H9 (cell line): ENCODE measurements around the gene EGLN3. TPM values are rescaled to one million over a fixed set of nuclear protein-coding genes. Genes with fewer than 3 reads are reported as not detected.

ENCODE experiments used
- DNase-seq: peaks from one replicate; pipeline ENCODE4 v3.0.0-alpha.2; 2017
- H2AFZ ChIP-seq: one replicate; pipeline ENCODE4 v1.6.1; 2013; ENCODE audit warnings: mild to moderate bottlenecking, low read length, control low read depth, moderate library complexity
- H2AK5ac ChIP-seq: 2 replicates; pipeline ENCODE4 v1.6.1; 2013; ENCODE audit warnings: low read length, control low read depth, mixed read lengths; ENCODE audit not compliant: insufficient read length
- H2BK120ac ChIP-seq: one replicate; pipeline ENCODE4 v1.6.1; 2013; ENCODE audit warnings: low read depth, mild to moderate bottlenecking, low read length, control low read depth, inconsistent platforms; ENCODE audit not compliant: poor library complexity, severe bottlenecking
- H2BK12ac ChIP-seq: 2 replicates; pipeline ENCODE4 v1.6.1; 2013; ENCODE audit warnings: low read length, control low read depth, mixed read lengths, low read depth; ENCODE audit not compliant: insufficient read length
- H2BK15ac ChIP-seq: 2 replicates; pipeline ENCODE4 v1.6.1; 2013; ENCODE audit warnings: low read depth, low read length, control low read depth
- H2BK20ac ChIP-seq: one replicate; pipeline ENCODE4 v1.6.1; 2013; ENCODE audit warnings: low read depth, mild to moderate bottlenecking, low read length, control low read depth, inconsistent platforms; ENCODE audit not compliant: poor library complexity, severe bottlenecking
- H2BK5ac ChIP-seq: 2 replicates; pipeline ENCODE4 v1.6.1; 2013; ENCODE audit warnings: low read length, control low read depth, mixed read lengths; ENCODE audit not compliant: insufficient read length
- H3K14ac ChIP-seq: 2 replicates; pipeline ENCODE4 v1.6.1; 2013; ENCODE audit warnings: low read length, control low read depth; ENCODE audit not compliant: insufficient read depth
- H3K18ac ChIP-seq: 2 replicates; pipeline ENCODE4 v1.6.1; 2013; ENCODE audit warnings: low read depth, mild to moderate bottlenecking, mixed read lengths, low read length, control low read depth; ENCODE audit not compliant: insufficient read length
- H3K23ac ChIP-seq: 2 replicates; pipeline ENCODE4 v1.6.1; 2013; ENCODE audit warnings: low read length, control low read depth, mixed read lengths, low read depth; ENCODE audit not compliant: insufficient read length
- H3K23me2 ChIP-seq: 2 replicates; pipeline ENCODE4 v1.6.1; 2013; ENCODE audit warnings: low read depth, mild to moderate bottlenecking, mixed read lengths, low read length, control low read depth; ENCODE audit not compliant: insufficient read length, poor library complexity, severe bottlenecking
- H3K27ac ChIP-seq: 2 replicates; pipeline ENCODE4 v1.5.1; 2013; ENCODE audit warnings: low read length, control low read depth, mixed read lengths, low read depth; ENCODE audit not compliant: insufficient read length
- H3K27me3 ChIP-seq: 2 replicates; pipeline ENCODE4 v1.6.1; 2013; ENCODE audit warnings: low read length, control low read depth, inconsistent platforms; ENCODE audit not compliant: insufficient read depth
- H3K4ac ChIP-seq: 2 replicates; pipeline ENCODE4 v1.6.1; 2013; ENCODE audit warnings: low read depth, mild to moderate bottlenecking, control low read depth, inconsistent platforms, low read length, moderate library complexity
- H3K4me1 ChIP-seq: 2 replicates; pipeline ENCODE4 v1.6.1; 2013; ENCODE audit warnings: low read length, control low read depth, inconsistent platforms; ENCODE audit not compliant: insufficient read depth
- H3K4me2 ChIP-seq: 2 replicates; pipeline ENCODE4 v1.6.1; 2013; ENCODE audit warnings: low read length, control low read depth, mixed read lengths; ENCODE audit not compliant: insufficient read length, insufficient read depth
- H3K56ac ChIP-seq: 2 replicates; pipeline ENCODE4 v1.6.1; 2013; ENCODE audit warnings: low read depth, mild to moderate bottlenecking, mixed read lengths, low read length, control low read depth; ENCODE audit not compliant: insufficient read length
- H3K79me1 ChIP-seq: 2 replicates; pipeline ENCODE4 v1.6.1; 2013; ENCODE audit warnings: low read depth, mild to moderate bottlenecking, moderate library complexity, low read length, control low read depth, inconsistent platforms; ENCODE audit not compliant: insufficient read depth, poor library complexity, severe bottlenecking
- H3K79me2 ChIP-seq: 2 replicates; pipeline ENCODE4 v1.6.1; 2013; ENCODE audit warnings: low read length, control low read depth, inconsistent platforms; ENCODE audit not compliant: insufficient read depth
- H3K9ac ChIP-seq: 2 replicates; pipeline ENCODE4 v1.6.1; 2013; ENCODE audit warnings: low read length, control low read depth, mixed read lengths; ENCODE audit not compliant: insufficient read length; ENCODE audit errors: extremely low read depth
- H3K9me3 ChIP-seq: one replicate; pipeline ENCODE4 v1.6.1; 2013; ENCODE audit warnings: low read depth, low read length, inconsistent platforms; ENCODE audit not compliant: control insufficient read depth
- H3T11ph ChIP-seq: one replicate; pipeline ENCODE4 v1.6.1; 2013; ENCODE audit warnings: mild to moderate bottlenecking, low read length, control low read depth, inconsistent platforms
- H4K20me1 ChIP-seq: one replicate; pipeline ENCODE4 v1.6.1; 2013; ENCODE audit not compliant: control insufficient read depth, insufficient read length, insufficient read depth
- H4K5ac ChIP-seq: 2 replicates; pipeline ENCODE4 v1.6.1; 2013; ENCODE audit warnings: low read depth, mild to moderate bottlenecking, mixed read lengths, low read length, control low read depth; ENCODE audit not compliant: insufficient read length
- H4K8ac ChIP-seq: replicated peaks from 2 replicates; pipeline ENCODE4 v1.6.1; 2013; ENCODE audit warnings: low read length, control low read depth, mixed read lengths, low read depth; ENCODE audit not compliant: insufficient read length
- H4K91ac ChIP-seq: 2 replicates; pipeline ENCODE4 v1.6.1; 2013; ENCODE audit warnings: low read depth, mild to moderate bottlenecking, moderate library complexity, mixed read lengths, low read length, control low read depth; ENCODE audit not compliant: insufficient read length
- H3K27ac Mint-ChIP-seq, 3 experiments: 2 replicates in 2 of 3; 3 replicates in 1 of 3; pipeline ENCODE4 v1.8.0; 2020 to 2021; ENCODE audit warnings: mixed read lengths in 3 of 3, mild to moderate bottlenecking in 1 of 3, moderate library complexity in 1 of 3
- H3K27me3 Mint-ChIP-seq: 2 replicates; pipeline ENCODE4 v1.8.0; 2021; ENCODE audit warnings: low read depth, mild to moderate bottlenecking, moderate library complexity, mixed read lengths
- H3K36me3 Mint-ChIP-seq, 3 experiments: 2 replicates in 2 of 3; 3 replicates in 1 of 3; pipeline ENCODE4 v1.8.0; 2020 to 2021; ENCODE audit warnings: low read depth in 3 of 3, mixed read lengths in 3 of 3; ENCODE audit not compliant: insufficient read depth in 1 of 3
- H3K4me1 Mint-ChIP-seq, 2 experiments: 2 replicates each; pipeline ENCODE4 v1.8.0; 2020; ENCODE audit warnings: mixed read lengths in 2 of 2
- H3K4me3 Mint-ChIP-seq, 2 experiments: 2 replicates in 1 of 2; 3 replicates in 1 of 2; pipeline ENCODE4 v1.8.0; 2020 to 2021; ENCODE audit warnings: mild to moderate bottlenecking in 2 of 2, mixed read lengths in 2 of 2, moderate library complexity in 1 of 2
- H3K9me3 Mint-ChIP-seq, 2 experiments: 2 replicates in 1 of 2; 3 replicates in 1 of 2; pipeline ENCODE4 v1.8.0; 2020; ENCODE audit warnings: mild to moderate bottlenecking in 2 of 2, mixed read lengths in 2 of 2, moderate library complexity in 1 of 2
- CTCF ChIP-seq: fragments of 200-600 bp; sonication (generic); conservative IDR thresholded peaks from 3 replicates; pipeline ENCODE4 v1.8.0; 2021; ENCODE audit warnings: antibody characterized with exemption, mild to moderate bottlenecking
- WGBS: extraction: QIAGEN DNeasy Blood & Tissue Kit; methylation state at CpG from one replicate; pipeline ENCODE4 v1.1.7; 2013; ENCODE audit warnings: missing lambda C conversion rate, low lambda C conversion rate, mixed read lengths; ENCODE audit not compliant: insufficient read length; ENCODE audit errors: extremely low coverage; 5-methylcytosine and 5-hydroxymethylcytosine counted together
- total RNA-seq: library from RNA; stranded (reverse); gene quantifications from 2 replicates; pipeline ENCODE4 v1.2.1, GENCODE V29; 2021

Gene EGLN3
- total RNA-seq, 1 experiment from 2014 or later = 19.8 TPM

- TF ChIP-seq CTCF = no peak
Measured at GRCh38 chr14:33978892-33979612, 28.2 kb upstream of the EGLN3 start.

More at GRCh38 chr14:33978892-33979612, 28.2 kb upstream of the EGLN3 start:
- H2AK5ac ChIP-seq = no peak overlapping the region
- no peaks in the 10 kb centered on the region for H3K27me3 ChIP-seq
- no peaks in the 10 kb centered on the region for H3K23me2 ChIP-seq
- H3K4me3 Mint-ChIP-seq = no peak overlapping the region
- H3K9me3 ChIP-seq = no peaks in the 10 kb centered on the region
- H3K4me2 ChIP-seq = no peak overlapping the region
- H2AFZ ChIP-seq = peak overlapping the region; percentile 22
- H4K5ac ChIP-seq = no peak overlapping the region
- no peaks in the 10 kb centered on the region for H3K4me1 Mint-ChIP-seq
- H3K79me1 ChIP-seq = no peaks in the 10 kb centered on the region
- H2BK20ac ChIP-seq = no peak overlapping the region
- H3K27me3 Mint-ChIP-seq = no peaks in the 10 kb centered on the region
- H3K9me3 Mint-ChIP-seq = peaks cover 5 to 6% of the 10 kb centered on the region in 2 experiments; a peak in 2 of 5 replicates
- H3K4me1 ChIP-seq = no peaks in the 10 kb centered on the region
- H2BK12ac ChIP-seq = no peak overlapping the region
- no peak for DNase-seq
- H3K23ac ChIP-seq = no peak overlapping the region
- H3K79me2 ChIP-seq = no peaks in the 10 kb centered on the region
- WGBS = no CpG with 5 or more reads among the region's 8 CpGs
- H3K4ac ChIP-seq = no peak overlapping the region
- no peak overlapping the region; a peak in 1 of 7 replicates for H3K27ac Mint-ChIP-seq
- H3K18ac ChIP-seq = no peak overlapping the region
- H3K36me3 Mint-ChIP-seq = no peaks in the 10 kb centered on the region; a peak in 2 of 7 replicates
- H4K20me1 ChIP-seq = no peaks in the 10 kb centered on the region
- H3T11ph ChIP-seq = no peak overlapping the region
- H3K27ac ChIP-seq = no peak overlapping the region
- H4K91ac ChIP-seq = no peak overlapping the region
- H3K14ac ChIP-seq = no peak overlapping the region
- no peak overlapping the region for H2BK5ac ChIP-seq
- no peak overlapping the region for H2BK15ac ChIP-seq
- no peak overlapping the region for H3K9ac ChIP-seq
- H2BK120ac ChIP-seq = no peak overlapping the region
- no peak overlapping the region for H4K8ac ChIP-seq
- H3K56ac ChIP-seq = no peak overlapping the region
